NT2/D1 (cell line): ENCODE measurements around the gene CSK.

Experiments
- SUZ12 ChIP-seq: IDR thresholded peaks from 2 replicates; pipeline ENCODE4 v1.6.1; 2011; ENCODE audit not compliant: insufficient read length, insufficient read depth; ENCODE audit errors: extremely low read depth
- YY1 ChIP-seq: IDR thresholded peaks from 2 replicates; pipeline ENCODE4 v1.6.1; 2011; ENCODE audit not compliant: insufficient read length, insufficient read depth
- ZNF274 ChIP-seq: IDR thresholded peaks from 2 replicates; pipeline ENCODE4 v1.6.1; 2011; ENCODE audit warnings: mild to moderate bottlenecking, low read depth, low read length

DNA sequence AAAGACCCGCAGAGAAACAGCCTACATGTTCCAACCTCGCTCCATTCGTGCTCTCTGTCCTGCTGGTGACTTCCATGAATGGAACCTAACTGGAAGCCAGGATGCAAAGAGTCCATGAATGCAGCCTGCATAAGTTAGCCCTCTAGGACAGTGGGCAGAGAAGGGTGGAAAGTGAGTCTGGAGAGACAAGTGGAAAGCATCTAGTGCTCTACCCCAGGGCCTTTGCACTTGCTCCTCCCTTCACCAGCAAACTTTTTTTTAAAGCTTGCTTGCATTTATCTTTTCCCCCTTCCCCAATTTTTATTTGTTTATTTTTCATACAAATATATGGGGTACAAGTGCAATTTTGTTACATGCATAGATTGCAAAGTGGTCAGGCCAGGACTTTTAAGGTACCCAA is 48.6 kb upstream of the CSK start:
- TF ChIP-seq SUZ12, result no peak
- no peak for TF ChIP-seq YY1
- no peak for TF ChIP-seq ZNF274
